Right lobe of liver (tissue), 6 donors: ENCODE data around the gene ADAMTS14. TPM values are rescaled to one million over a fixed set of nuclear protein-coding genes. Genes with fewer than 3 reads are reported as not detected.

ENCODE experiments used
- ATAC-seq, 4 donors: fragments of 200-7000 bp; cut with Tn5 transposase; one replicate each; pipeline ENCODE4 v1.9.1; 2020; ENCODE audit warnings: mild to moderate bottlenecking in 4 of 4, moderate library complexity in 4 of 4
- DNase-seq, 3 donors: peaks; one replicate each; pipeline ENCODE4 v3.0.0-alpha.2; 2020
- H3K27ac ChIP-seq, 3 donors: fragments of 200-600 bp; one replicate each; pipeline ENCODE4 v1.8.0; 2022
- H3K27me3 ChIP-seq, 2 donors: fragments of 200-600 bp; one replicate each; pipeline ENCODE4 v1.8.0; 2022
- H3K36me3 ChIP-seq, 4 donors: fragments of 200-600 bp; sonication (generic) in 1 of 4; one replicate each; pipeline versions ENCODE4 v1.5.1 to v1.8.0; 2017 to 2022; ENCODE audit warnings: control low read depth in 1 of 4
- H3K4me1 ChIP-seq, 4 donors: fragments of 200-600 bp; sonication (generic) in 1 of 4; one replicate each; pipeline versions ENCODE4 v1.5.1 to v1.8.0; 2017 to 2022; ENCODE audit warnings: control low read depth in 1 of 4
- H3K4me3 ChIP-seq, 3 donors: fragments of 200-600 bp; one replicate each; pipeline ENCODE4 v1.8.0; 2022
- H3K9me3 ChIP-seq, 4 donors: fragments of 200-600 bp; sonication (generic) in 1 of 4; one replicate each; pipeline versions ENCODE4 v1.5.1 to v1.8.0; 2017 to 2022; ENCODE audit warnings: control low read depth in 1 of 4
- CTCF ChIP-seq, 4 donors: fragments of 200-600 bp in 3 of 4; fragments of 450-650 bp in 1 of 4; IDR thresholded peaks; one replicate each; pipeline versions ENCODE4 v1.5.1 to v1.8.0; 2016 to 2022; ENCODE audit warnings: antibody characterized with exemption in 4 of 4, mild to moderate bottlenecking in 2 of 4
- POLR2A ChIP-seq: fragments of 450-650 bp; IDR thresholded peaks from one replicate; pipeline ENCODE4 v1.6.1; 2017; ENCODE audit warnings: antibody characterized with exemption, mild to moderate bottlenecking
- WGBS: methylation state at CpG from one replicate; pipeline ENCODE4 v1.1.6; 2018; ENCODE audit warnings: low coverage, low lambda C conversion rate; ENCODE audit not compliant: insufficient coverage; ENCODE audit errors: missing lambda C conversion rate; 5-methylcytosine and 5-hydroxymethylcytosine counted together
- intact Hi-C, 2 donors: fragments of 100-400 bp; cut with DNase I; formaldehyde crosslinking; loops; one replicate each; pipeline versions ENCODE4 v1.11.2 to v1.14.1; 2022
- total RNA-seq, 6 experiments: library from RNA; depleted of rRNA in 2 of 6; stranded (reverse); fragments of >200 nt in 2 of 6; fragmentation: NEBNext Ultra II Directional in 3 of 6; extraction: Animal tissue kit (Norgen Biotek cat#: 25700) in 3 of 6; gene quantifications; one replicate each; pipeline versions ENCODE4 v1.1.0 to v1.2.4, GENCODE V29; 2016 to 2023
- donor health status: DM: no; HTN: yes; CAD: no.
- donor health status: DM: no; HTN: no; CAD: no.
- donor health status: DM: no; HTN: no; CAD: no.
- donor health status: DM: no; HTN: yes; CAD: no.
- donor health status: DM: no; HTN: yes; CAD: no.

ADAMTS14 gene
- total RNA-seq, 6 experiments from 2014 or later = 0.06 to 0.18 (median 0.11) TPM

- TF ChIP-seq POLR2A (no peak), CTCF (IDR thresholded peaks at IDR 0.05) (no peak)
- no peak overlapping the region for H3K27ac ChIP-seq
- 65% methylated on average over 6 of the region's 6 CpGs for WGBS
- no peaks in the 10 kb centered on the region for H3K9me3 ChIP-seq
- H3K4me3 ChIP-seq = no peak overlapping the region
- no peaks in the 10 kb centered on the region for H3K4me1 ChIP-seq
- no peaks in the 10 kb centered on the region for H3K27me3 ChIP-seq
- ATAC-seq (no peak), DNase-seq (no peak)
- no peaks in the 10 kb centered on the region for H3K36me3 ChIP-seq
- intact Hi-C loops = no loop called here
Observed at GRCh38 chr10:70694418-70695141, 22.3 kb downstream of the ADAMTS14 start.

GRCh38 chr10:70695241-70696030 lies 23.1 kb downstream of the ADAMTS14 start:
- DNase-seq (peak in 1 of 3 donors; percentile 40), ATAC-seq (no peak)
- H3K9me3 ChIP-seq = no peaks in the 10 kb centered on the region
- H3K4me3 ChIP-seq = no peak overlapping the region
- WGBS = 70% methylated on average over 3 of the region's 3 CpGs
- TF ChIP-seq CTCF (IDR thresholded peaks at IDR 0.05) (no peak), POLR2A (no peak)
- no peaks in the 10 kb centered on the region for H3K27me3 ChIP-seq
- intact Hi-C loops = no loop called here
- H3K27ac ChIP-seq = no peak overlapping the region
- no peaks in the 10 kb centered on the region for H3K36me3 ChIP-seq
- no peaks in the 10 kb centered on the region for H3K4me1 ChIP-seq

DNA sequence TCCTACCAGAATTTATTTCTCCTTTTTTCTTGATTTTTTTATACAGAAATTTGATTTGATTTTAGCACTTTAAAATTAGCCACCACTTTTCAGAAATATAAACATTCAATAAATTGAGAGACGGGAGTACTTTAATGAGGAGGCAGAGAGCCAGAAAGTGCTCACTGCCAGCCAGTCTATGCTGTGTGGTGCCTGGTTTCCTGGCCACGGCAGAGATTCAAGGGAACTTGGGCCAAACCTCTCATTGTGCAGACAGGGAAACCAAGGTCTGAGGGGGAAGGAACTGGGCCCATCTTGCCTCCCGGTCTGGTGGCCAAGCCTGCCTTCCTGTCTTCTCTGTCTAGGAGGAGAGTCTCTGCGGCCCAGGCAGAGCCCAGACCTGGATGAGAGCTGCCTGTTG lies 25.9 kb downstream of the ADAMTS14 start:
- ATAC-seq = no peak

GRCh38 chr10:70699063-70699658 lies 26.9 kb downstream of the ADAMTS14 start:
- no peak for ATAC-seq

More for the DNA sequence above, 25.9 kb downstream of the ADAMTS14 start:
- no peaks in the 10 kb centered on the region for H3K36me3 ChIP-seq
- no peaks in the 10 kb centered on the region for H3K4me1 ChIP-seq
- no peak overlapping the region for H3K4me3 ChIP-seq
- DNase-seq = peak in 1 of 3 donors; percentile 45
- WGBS = 56% methylated on average over 4 of the region's 4 CpGs
- no peaks in the 10 kb centered on the region for H3K27me3 ChIP-seq
- no peak overlapping the region for H3K27ac ChIP-seq
- intact Hi-C loops = no loop called here
- TF ChIP-seq CTCF (IDR thresholded peaks at IDR 0.05) = no peak
- no peak for TF ChIP-seq POLR2A
- no peaks in the 10 kb centered on the region for H3K9me3 ChIP-seq

More at GRCh38 chr10:70699063-70699658, 26.9 kb downstream of the ADAMTS14 start:
- no peak for TF ChIP-seq POLR2A
- no peak for TF ChIP-seq CTCF (IDR thresholded peaks at IDR 0.05)
- Histone ChIP-seq H3K27me3 (no peaks in the 10 kb centered on the region), H3K4me1 (no peaks in the 10 kb centered on the region), H3K4me3 (no peak overlapping the region), H3K9me3 (no peaks in the 10 kb centered on the region), H3K36me3 (no peaks in the 10 kb centered on the region), H3K27ac (no peak overlapping the region)
- WGBS = 92% methylated on average over 1 of the region's 3 CpGs
- intact Hi-C loops = no loop called here
- peak in 1 of 3 donors; percentile 2 for DNase-seq
